ENCODE data around the gene SVIL. TPM values are rescaled to one million over a fixed set of nuclear protein-coding genes. Genes with fewer than 3 reads are reported as not detected.

Gene SVIL
- total RNA-seq, 4 donors from 2014 or later: 785 to 1,099 (median 921) TPM

GRCh38 chr10:29663718-29664117 is 28.9 kb upstream of the SVIL start:
- peaks cover 0 to 14% (median under 1%) of the 10 kb centered on the region in 4 donors for H3K36me3 ChIP-seq
- intact Hi-C loops (cut with DNase I): loop anchor here (10.0 kb wide), 1 partner anchor 51 kb away; no protein-coding TSS in a partner anchor
- no peak overlapping the region for H3K4me3 ChIP-seq
- no peaks in the 10 kb centered on the region for H3K9me3 ChIP-seq
- H3K27me3 ChIP-seq: no peaks in the 10 kb centered on the region
- H3K4me1 ChIP-seq: peaks cover 19 to 89% (median 74%) of the 10 kb centered on the region in 4 donors
- no peak for DNase-seq (ENCODE audit: extremely low spot score)
- no peak for TF ChIP-seq EP300 (IDR thresholded peaks at IDR 0.05)
- TF ChIP-seq, protein P1, sequence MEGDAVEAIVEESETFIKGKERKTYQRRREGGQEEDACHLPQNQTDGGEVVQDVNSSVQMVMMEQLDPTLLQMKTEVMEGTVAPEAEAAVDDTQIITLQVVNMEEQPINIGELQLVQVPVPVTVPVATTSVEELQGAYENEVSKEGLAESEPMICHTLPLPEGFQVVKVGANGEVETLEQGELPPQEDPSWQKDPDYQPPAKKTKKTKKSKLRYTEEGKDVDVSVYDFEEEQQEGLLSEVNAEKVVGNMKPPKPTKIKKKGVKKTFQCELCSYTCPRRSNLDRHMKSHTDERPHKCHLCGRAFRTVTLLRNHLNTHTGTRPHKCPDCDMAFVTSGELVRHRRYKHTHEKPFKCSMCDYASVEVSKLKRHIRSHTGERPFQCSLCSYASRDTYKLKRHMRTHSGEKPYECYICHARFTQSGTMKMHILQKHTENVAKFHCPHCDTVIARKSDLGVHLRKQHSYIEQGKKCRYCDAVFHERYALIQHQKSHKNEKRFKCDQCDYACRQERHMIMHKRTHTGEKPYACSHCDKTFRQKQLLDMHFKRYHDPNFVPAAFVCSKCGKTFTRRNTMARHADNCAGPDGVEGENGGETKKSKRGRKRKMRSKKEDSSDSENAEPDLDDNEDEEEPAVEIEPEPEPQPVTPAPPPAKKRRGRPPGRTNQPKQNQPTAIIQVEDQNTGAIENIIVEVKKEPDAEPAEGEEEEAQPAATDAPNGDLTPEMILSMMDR (IDR thresholded peaks at IDR 0.05): no peak
- peak in 1 of 2 donors; percentile 21 for TF ChIP-seq POLR2AphosphoS5 (IDR thresholded peaks at IDR 0.05)
- peak overlapping the region in 3 of 4 donors; percentile 11 to 80 (median 70) for H3K27ac ChIP-seq (replicated peaks in 1 of 4)
- 88% methylated on average over 8 of the region's 8 CpGs for WGBS

DNA sequence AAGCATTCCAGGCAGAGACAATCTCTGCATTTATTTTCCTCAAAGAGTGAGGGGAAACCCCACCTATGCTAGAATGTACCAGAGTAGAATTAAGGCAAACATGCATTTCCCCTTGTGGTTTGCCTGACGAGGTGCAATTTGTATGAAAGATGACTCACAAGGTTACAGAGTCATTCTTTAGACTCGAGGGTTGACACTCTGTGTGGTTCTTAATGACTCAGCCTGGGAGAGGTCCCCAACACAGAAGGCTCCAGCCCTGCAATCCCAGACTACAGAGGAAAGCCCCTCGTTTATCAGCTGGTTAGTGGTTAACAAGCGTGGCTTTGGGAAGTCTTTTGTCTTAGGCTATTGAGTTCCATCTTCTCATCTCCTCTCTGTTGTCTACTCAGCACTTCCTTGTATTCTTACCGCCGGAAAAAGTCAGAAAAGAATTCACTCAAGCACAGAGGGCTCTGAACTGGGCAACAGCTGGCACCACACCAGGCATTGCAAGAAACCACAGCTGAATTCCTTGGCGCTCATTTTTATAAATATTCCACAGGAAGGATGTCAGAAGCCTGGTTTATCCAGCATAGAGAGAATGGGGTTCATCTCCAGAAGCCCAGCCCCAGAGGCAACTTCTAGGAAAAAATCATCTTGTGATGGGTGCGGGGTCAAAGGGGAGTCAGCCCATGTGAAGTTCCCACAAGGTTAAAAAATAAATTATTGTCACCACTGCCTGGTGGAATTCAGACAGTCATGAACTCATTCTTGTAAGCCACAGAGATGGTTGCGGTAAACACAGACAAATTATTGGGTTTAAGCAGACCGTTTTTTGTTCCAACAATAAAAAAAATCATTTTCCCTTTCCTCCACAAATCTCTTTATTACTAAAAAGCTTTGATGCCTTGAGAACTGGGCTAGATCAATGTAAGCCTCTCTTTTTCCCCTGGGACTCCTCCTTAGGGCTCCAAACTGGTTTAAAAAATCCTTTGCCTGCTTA is 24.5 kb upstream of the SVIL start:
- no peak overlapping the region for H3K4me3 ChIP-seq
- H3K27ac ChIP-seq (replicated peaks in 1 of 4): peak overlapping the region; percentile 70 to 80 (median 76)
- no peak for TF ChIP-seq POLR2A (IDR thresholded peaks at IDR 0.05; ENCODE audit: low read depth)
- TF ChIP-seq, protein P1 (IDR thresholded peaks at IDR 0.05): peak in 2 of 3 experiments; percentile 38 to 47
- no peak for TF ChIP-seq EP300 (IDR thresholded peaks at IDR 0.05)
- peak; percentile 49 to 66 for TF ChIP-seq POLR2AphosphoS5 (IDR thresholded peaks at IDR 0.05)
- WGBS: 21% methylated on average over 10 of the region's 10 CpGs
- intact Hi-C loops (cut with DNase I): no loop called here
- H3K27me3 ChIP-seq: no peaks in the 10 kb centered on the region
- H3K4me1 ChIP-seq: peaks cover 22 to 89% (median 76%) of the 10 kb centered on the region in 4 donors
- peaks cover 9 to 36% (median 20%) of the 10 kb centered on the region in 4 donors for H3K36me3 ChIP-seq
- DNase-seq (ENCODE audit: extremely low spot score): no peak
- no peaks in the 10 kb centered on the region for H3K9me3 ChIP-seq

DNA sequence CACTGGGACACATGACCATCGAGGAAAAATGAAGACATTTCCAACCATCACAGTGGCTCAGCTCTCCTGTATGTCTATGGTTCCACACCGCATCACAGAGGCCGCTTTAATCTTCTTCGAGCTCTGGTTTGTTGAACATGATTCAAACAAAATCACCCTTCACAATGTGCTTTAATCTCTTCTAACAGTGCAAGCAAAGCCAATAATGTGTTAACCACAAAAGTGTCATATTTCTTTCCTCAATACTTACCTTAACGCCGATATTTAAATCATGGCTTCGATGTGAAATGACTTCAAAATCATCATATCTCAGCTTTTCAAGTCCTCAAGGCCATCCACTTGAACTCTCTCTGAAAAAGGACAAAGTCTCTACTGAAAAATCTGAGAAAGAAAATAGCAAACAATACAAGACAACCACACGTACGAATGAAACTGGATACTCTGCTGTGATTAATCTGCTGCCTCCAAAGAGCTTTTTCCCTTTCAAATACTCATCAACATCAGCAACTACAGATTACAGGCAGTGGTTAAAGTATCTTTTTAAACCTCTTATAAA is 23.0 kb upstream of the SVIL start:
- H3K27ac ChIP-seq (replicated peaks in 1 of 4): peak overlapping the region; percentile 70 to 80 (median 76)
- WGBS: 70% methylated on average over 9 of the region's 9 CpGs
- H3K36me3 ChIP-seq: peaks cover 9 to 44% (median 20%) of the 10 kb centered on the region in 4 donors

DNA sequence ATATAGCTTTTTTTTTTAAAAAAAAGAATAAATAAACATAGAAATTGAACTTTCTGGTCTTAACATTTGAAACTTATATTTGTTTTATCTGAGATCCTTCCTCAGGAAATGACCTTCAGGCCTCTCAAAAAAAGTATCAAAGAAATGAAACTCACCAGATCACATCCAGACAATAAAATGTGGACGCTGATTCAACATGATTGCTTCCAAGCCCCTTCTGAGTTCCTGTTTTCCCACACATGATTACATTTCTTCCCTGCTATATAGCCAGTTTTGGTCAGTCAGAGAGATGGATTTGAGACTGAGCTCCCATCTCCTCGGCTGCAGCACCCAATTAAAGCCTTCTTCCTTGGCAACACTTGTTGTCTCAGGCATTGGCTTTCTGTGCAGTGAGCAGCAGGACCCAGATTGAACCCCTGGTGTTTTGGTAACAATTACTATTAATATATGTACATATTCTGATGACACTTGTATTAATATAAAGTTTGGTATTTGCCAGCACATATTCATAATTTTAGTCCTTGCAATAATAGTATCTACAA is 21.8 kb upstream of the SVIL start:
- intact Hi-C loops (cut with DNase I): no loop called here
- Histone ChIP-seq H3K4me3 (no peak overlapping the region), H3K27me3 (no peaks in the 10 kb centered on the region), H3K4me1 (peaks cover 19 to 74% (median 61%) of the 10 kb centered on the region in 4 donors), H3K36me3 (peaks cover 9 to 50% (median 20%) of the 10 kb centered on the region in 4 donors), H3K9me3 (no peaks in the 10 kb centered on the region), H3K27ac (replicated peaks in 1 of 4) (peak overlapping the region in 2 of 4 donors; percentile 70 to 80)
- DNase-seq (ENCODE audit: extremely low spot score): no peak
- WGBS: 80% methylated on average over 2 of the region's 2 CpGs
- TF ChIP-seq POLR2A (IDR thresholded peaks at IDR 0.05; ENCODE audit: low read depth): no peak
- no peak for TF ChIP-seq EP300 (IDR thresholded peaks at IDR 0.05)
- TF ChIP-seq POLR2AphosphoS5 (IDR thresholded peaks at IDR 0.05): no peak
- TF ChIP-seq, protein P1 (IDR thresholded peaks at IDR 0.05): no peak

More for the DNA sequence above, 23.0 kb upstream of the SVIL start:
- H3K9me3 ChIP-seq: no peaks in the 10 kb centered on the region
- no peaks in the 10 kb centered on the region for H3K27me3 ChIP-seq
- H3K4me3 ChIP-seq: no peak overlapping the region
- intact Hi-C loops (cut with DNase I): no loop called here
- TF ChIP-seq, protein P1 (IDR thresholded peaks at IDR 0.05): no peak
- TF ChIP-seq EP300 (IDR thresholded peaks at IDR 0.05) (no peak), POLR2A (IDR thresholded peaks at IDR 0.05; ENCODE audit: low read depth) (no peak), POLR2AphosphoS5 (IDR thresholded peaks at IDR 0.05) (no peak)
- peaks cover 22 to 81% (median 67%) of the 10 kb centered on the region in 4 donors for H3K4me1 ChIP-seq
- DNase-seq (ENCODE audit: extremely low spot score): no peak

Measured in esophagus muscularis mucosa (tissue), 4 donors.